ENCODE results near the gene RILP.

RILP gene

DNA sequence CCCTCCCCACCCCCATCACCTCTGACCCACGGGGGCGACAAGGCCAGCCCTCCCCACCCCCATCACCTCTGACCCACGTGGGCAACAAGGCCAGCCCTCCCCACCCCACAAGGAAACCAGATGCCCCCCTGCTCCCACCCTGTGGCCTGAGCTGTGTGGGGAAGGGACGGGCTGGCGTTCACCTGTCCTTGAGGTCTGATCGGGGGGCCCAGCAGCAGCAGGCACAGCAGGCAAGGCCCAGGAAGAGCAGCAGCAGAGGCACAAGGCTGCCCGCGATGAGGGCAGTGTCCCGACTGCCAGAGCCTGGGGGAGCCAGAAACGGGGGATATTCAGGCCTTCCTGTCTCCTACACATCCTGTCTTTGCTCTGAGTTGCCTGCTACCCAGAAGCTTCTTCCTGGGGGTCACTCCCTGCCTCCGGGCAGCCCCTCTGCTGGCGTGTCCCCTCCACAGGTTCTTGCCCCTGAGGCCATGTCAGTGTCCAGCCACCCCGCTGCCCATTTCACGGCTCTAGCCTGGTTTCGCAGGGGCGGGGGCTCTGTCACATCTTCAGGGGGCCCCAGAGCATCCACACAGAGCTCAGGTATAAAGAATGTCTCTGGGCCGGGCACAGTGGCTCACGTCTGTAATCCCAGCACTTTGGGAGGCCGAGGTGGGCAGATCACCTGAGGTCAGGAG, 10.9 kb downstream of the RILP start:
- H3K4me3 ChIP-seq (ENCODE audit: low read depth in 1 of 2, low read length in 2 of 2): no peak overlapping the region
- H3K27ac ChIP-seq (ENCODE audit: low read length): no peak overlapping the region
- no peaks in the 10 kb centered on the region for H3K9me3 ChIP-seq (ENCODE audit: control insufficient read depth in 1 of 2, low read length in 2 of 2)
- peaks cover 0 to 5% of the 10 kb centered on the region in 2 donors for H3K4me1 ChIP-seq (ENCODE audit: control insufficient read depth in 1 of 2, insufficient read depth in 2 of 2, low read length in 2 of 2)
- H3K27me3 ChIP-seq (ENCODE audit: low read depth, low read length): no peaks in the 10 kb centered on the region
- peaks cover 0 to 4% of the 10 kb centered on the region in 2 donors for H3K36me3 ChIP-seq (ENCODE audit: control insufficient read depth in 1 of 2, insufficient read depth in 2 of 2, low read length in 2 of 2)

DNA sequence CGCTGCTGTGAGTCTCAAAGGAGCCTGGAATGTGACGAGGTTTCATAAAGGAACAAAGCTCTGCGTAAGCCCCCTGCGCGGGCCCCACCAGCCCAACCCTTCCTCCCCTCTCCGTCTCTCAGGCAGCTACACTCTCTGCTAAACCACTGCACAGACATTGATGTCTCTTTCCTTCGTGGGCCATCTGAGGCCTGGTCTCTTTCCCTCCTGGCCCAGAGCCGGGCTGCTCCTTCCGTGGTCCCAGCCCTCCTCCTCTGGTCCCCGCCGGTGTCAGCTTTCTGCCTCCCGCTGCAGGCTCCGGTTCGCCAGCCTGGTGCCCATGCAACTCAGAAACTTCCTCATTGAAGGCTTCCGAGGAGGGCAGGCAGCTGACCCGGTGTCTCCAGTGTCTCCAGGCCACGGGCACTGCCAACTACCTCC, 11.5 kb downstream of the RILP start:
- peaks cover 0 to 4% of the 10 kb centered on the region in 2 donors for H3K36me3 ChIP-seq (ENCODE audit: control insufficient read depth in 1 of 2, insufficient read depth in 2 of 2, low read length in 2 of 2)
- H3K9me3 ChIP-seq (ENCODE audit: control insufficient read depth in 1 of 2, low read length in 2 of 2): no peaks in the 10 kb centered on the region
- no peak overlapping the region for H3K27ac ChIP-seq (ENCODE audit: low read length)
- no peaks in the 10 kb centered on the region for H3K4me1 ChIP-seq (ENCODE audit: control insufficient read depth in 1 of 2, insufficient read depth in 2 of 2, low read length in 2 of 2)
- no peak overlapping the region for H3K4me3 ChIP-seq (ENCODE audit: low read depth in 1 of 2, low read length in 2 of 2)
- H3K27me3 ChIP-seq (ENCODE audit: low read depth, low read length): no peaks in the 10 kb centered on the region

GRCh38 chr17:1636732-1637285, 12.9 kb downstream of the RILP start:
- H3K4me3 ChIP-seq (ENCODE audit: low read depth in 1 of 2, low read length in 2 of 2): no peak overlapping the region
- H3K36me3 ChIP-seq (ENCODE audit: control insufficient read depth in 1 of 2, insufficient read depth in 2 of 2, low read length in 2 of 2): peaks cover 0 to 4% of the 10 kb centered on the region in 2 donors
- H3K27me3 ChIP-seq (ENCODE audit: low read depth, low read length): no peaks in the 10 kb centered on the region
- no peaks in the 10 kb centered on the region for H3K4me1 ChIP-seq (ENCODE audit: control insufficient read depth in 1 of 2, insufficient read depth in 2 of 2, low read length in 2 of 2)
- H3K27ac ChIP-seq (ENCODE audit: low read length): no peak overlapping the region
- H3K9me3 ChIP-seq (ENCODE audit: control insufficient read depth in 1 of 2, low read length in 2 of 2): no peaks in the 10 kb centered on the region

GRCh38 chr17:1635675-1636465, 13.8 kb downstream of the RILP start:
- H3K9me3 ChIP-seq (ENCODE audit: control insufficient read depth in 1 of 2, low read length in 2 of 2): no peaks in the 10 kb centered on the region
- no peaks in the 10 kb centered on the region for H3K4me1 ChIP-seq (ENCODE audit: control insufficient read depth in 1 of 2, insufficient read depth in 2 of 2, low read length in 2 of 2)
- H3K36me3 ChIP-seq (ENCODE audit: control insufficient read depth in 1 of 2, insufficient read depth in 2 of 2, low read length in 2 of 2): peaks cover 0 to 4% of the 10 kb centered on the region in 2 donors
- no peaks in the 10 kb centered on the region for H3K27me3 ChIP-seq (ENCODE audit: low read depth, low read length)
- no peak overlapping the region for H3K4me3 ChIP-seq (ENCODE audit: low read depth in 1 of 2, low read length in 2 of 2)
- no peak overlapping the region for H3K27ac ChIP-seq (ENCODE audit: low read length)

GRCh38 chr17:1634841-1635650, 14.6 kb downstream of the RILP start:
- H3K4me3 ChIP-seq (ENCODE audit: low read depth in 1 of 2, low read length in 2 of 2): no peak overlapping the region
- no peaks in the 10 kb centered on the region for H3K9me3 ChIP-seq (ENCODE audit: control insufficient read depth in 1 of 2, low read length in 2 of 2)
- no peak overlapping the region for H3K27ac ChIP-seq (ENCODE audit: low read length)
- H3K27me3 ChIP-seq (ENCODE audit: low read depth, low read length): no peaks in the 10 kb centered on the region
- H3K36me3 ChIP-seq (ENCODE audit: control insufficient read depth in 1 of 2, insufficient read depth in 2 of 2, low read length in 2 of 2): peaks cover 0 to 4% of the 10 kb centered on the region in 2 donors
- H3K4me1 ChIP-seq (ENCODE audit: control insufficient read depth in 1 of 2, insufficient read depth in 2 of 2, low read length in 2 of 2): peaks cover 0 to 2% of the 10 kb centered on the region in 2 donors

DNA sequence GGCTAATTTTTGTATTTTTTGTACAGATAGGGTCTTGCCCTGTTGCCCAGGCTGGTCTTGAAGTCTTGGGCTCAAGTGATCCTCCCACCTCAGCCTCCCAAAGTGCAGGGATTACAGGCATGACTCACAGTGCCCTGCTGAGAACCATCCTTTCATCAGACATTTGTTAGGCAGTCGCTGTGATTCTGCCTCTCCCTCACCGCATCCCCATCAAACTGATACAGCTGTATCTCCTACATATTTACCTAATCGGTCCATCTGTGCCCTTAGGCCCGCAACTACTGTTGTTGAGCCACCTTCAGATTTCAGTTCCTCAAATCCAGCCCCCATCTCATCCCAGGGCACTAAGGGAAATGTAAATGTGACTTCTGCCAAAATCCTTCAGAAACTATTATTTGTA, 19.0 kb downstream of the RILP start:
- no peak overlapping the region for H3K27ac ChIP-seq (ENCODE audit: low read length)
- H3K27me3 ChIP-seq (ENCODE audit: low read depth, low read length): no peaks in the 10 kb centered on the region

GRCh38 chr17:1629504-1630310, 20.0 kb downstream of the RILP start:
- H3K9me3 ChIP-seq (ENCODE audit: control insufficient read depth in 1 of 2, low read length in 2 of 2): no peaks in the 10 kb centered on the region
- no peaks in the 10 kb centered on the region for H3K36me3 ChIP-seq (ENCODE audit: control insufficient read depth in 1 of 2, insufficient read depth in 2 of 2, low read length in 2 of 2)
- no peaks in the 10 kb centered on the region for H3K27me3 ChIP-seq (ENCODE audit: low read depth, low read length)
- H3K27ac ChIP-seq (ENCODE audit: low read length): peak overlapping the region; percentile 8
- H3K4me3 ChIP-seq (ENCODE audit: low read depth in 1 of 2, low read length in 2 of 2): peak overlapping the region; percentile 56 to 92
- H3K4me1 ChIP-seq (ENCODE audit: control insufficient read depth in 1 of 2, insufficient read depth in 2 of 2, low read length in 2 of 2): peaks cover 13 to 31% of the 10 kb centered on the region in 2 donors

More for the DNA sequence above, 19.0 kb downstream of the RILP start:
- Histone ChIP-seq H3K4me3 (ENCODE audit: low read depth in 1 of 2, low read length in 2 of 2) (no peak overlapping the region), H3K9me3 (ENCODE audit: control insufficient read depth in 1 of 2, low read length in 2 of 2) (no peaks in the 10 kb centered on the region), H3K36me3 (ENCODE audit: control insufficient read depth in 1 of 2, insufficient read depth in 2 of 2, low read length in 2 of 2) (peaks cover 0 to 4% of the 10 kb centered on the region in 2 donors), H3K4me1 (ENCODE audit: control insufficient read depth in 1 of 2, insufficient read depth in 2 of 2, low read length in 2 of 2) (peaks cover 13 to 31% of the 10 kb centered on the region in 2 donors)

- Histone ChIP-seq H3K27ac (ENCODE audit: low read length) (peak overlapping the region; percentile 75), H3K36me3 (ENCODE audit: control insufficient read depth in 1 of 2, insufficient read depth in 2 of 2, low read length in 2 of 2) (no peaks in the 10 kb centered on the region), H3K27me3 (ENCODE audit: low read depth, low read length) (no peaks in the 10 kb centered on the region), H3K4me1 (ENCODE audit: control insufficient read depth in 1 of 2, insufficient read depth in 2 of 2, low read length in 2 of 2) (peaks cover 13 to 31% of the 10 kb centered on the region in 2 donors), H3K4me3 (ENCODE audit: low read depth in 1 of 2, low read length in 2 of 2) (peak overlapping the region; percentile 66 to 92), H3K9me3 (ENCODE audit: control insufficient read depth in 1 of 2, low read length in 2 of 2) (no peaks in the 10 kb centered on the region)
These were observed 20.7 kb downstream of the RILP start for GRCh38 chr17:1628856-1629503.

- no peaks in the 10 kb centered on the region for H3K27me3 ChIP-seq (ENCODE audit: low read depth, low read length)
- no peaks in the 10 kb centered on the region for H3K9me3 ChIP-seq (ENCODE audit: control insufficient read depth in 1 of 2, low read length in 2 of 2)
- H3K36me3 ChIP-seq (ENCODE audit: control insufficient read depth in 1 of 2, insufficient read depth in 2 of 2, low read length in 2 of 2): no peaks in the 10 kb centered on the region
- peak within 1 kb of the TSS; percentile 66 to 92 for H3K4me3 ChIP-seq (ENCODE audit: low read depth in 1 of 2, low read length in 2 of 2)
- peaks cover 13 to 31% of the 10 kb centered on the region in 2 donors for H3K4me1 ChIP-seq (ENCODE audit: control insufficient read depth in 1 of 2, insufficient read depth in 2 of 2, low read length in 2 of 2)
- peak within 1 kb of the TSS; percentile 75 for H3K27ac ChIP-seq (ENCODE audit: low read length)
These were observed 21.4 kb downstream of the RILP start, which contains the start of gene SLC43A2 for GRCh38 chr17:1627982-1628855. Gene SLC43A2, minus strand, starts transcription at chr17:1628834. Its CDS starts 960 bp downstream, at chr17:1627874.

All from muscle layer of duodenum (tissue), 2 donors.